ENCODE results near the gene REELD1. TPM values are rescaled to one million over a fixed set of nuclear protein-coding genes. Genes with fewer than 3 reads are reported as not detected.

Gene REELD1
- total RNA-seq, 3 donors from 2014 or later: 0.16 to 0.58 (median 0.43) TPM

GRCh38 chr4:146265950-146266490 is 51.7 kb downstream of the REELD1 start:
- ATAC-seq (no peak), DNase-seq (no peak)
- H3K4me1 Mint-ChIP-seq (ENCODE audit: low read depth): no peaks in the 10 kb centered on the region
- H3K27me3 Mint-ChIP-seq (ENCODE audit: low read depth): no peaks in the 10 kb centered on the region
- peaks cover 8% of the 10 kb centered on the region for H3K36me3 Mint-ChIP-seq (ENCODE audit: insufficient read depth)
- H3K9me3 Mint-ChIP-seq: no peaks in the 10 kb centered on the region
- no peak overlapping the region for H3K4me3 Mint-ChIP-seq

- peaks cover 13% of the 10 kb centered on the region for H3K36me3 Mint-ChIP-seq (ENCODE audit: insufficient read depth)
- H3K27me3 Mint-ChIP-seq (ENCODE audit: low read depth): no peaks in the 10 kb centered on the region
- no peaks in the 10 kb centered on the region for H3K9me3 Mint-ChIP-seq
- ATAC-seq (no peak), DNase-seq (no peak)
- H3K4me3 Mint-ChIP-seq: no peak overlapping the region
- no peaks in the 10 kb centered on the region for H3K4me1 Mint-ChIP-seq (ENCODE audit: low read depth)
Observed at GRCh38 chr4:146267826-146268225, 53.5 kb downstream of the REELD1 start.

GRCh38 chr4:146269228-146269653 is 54.9 kb downstream of the REELD1 start:
- H3K4me1 Mint-ChIP-seq (ENCODE audit: low read depth): no peaks in the 10 kb centered on the region
- H3K9me3 Mint-ChIP-seq: no peaks in the 10 kb centered on the region
- peaks cover 13% of the 10 kb centered on the region for H3K36me3 Mint-ChIP-seq (ENCODE audit: insufficient read depth)
- no peak for ATAC-seq
- DNase-seq: no peak
- no peaks in the 10 kb centered on the region for H3K27me3 Mint-ChIP-seq (ENCODE audit: low read depth)
- no peak overlapping the region for H3K4me3 Mint-ChIP-seq

GRCh38 chr4:146271466-146271865 is 57.1 kb downstream of the REELD1 start:
- Mint-ChIP-seq H3K4me3 (no peak overlapping the region), H3K36me3 (ENCODE audit: insufficient read depth) (peaks cover 13% of the 10 kb centered on the region), H3K27me3 (ENCODE audit: low read depth) (no peaks in the 10 kb centered on the region), H3K9me3 (no peaks in the 10 kb centered on the region), H3K4me1 (ENCODE audit: low read depth) (no peaks in the 10 kb centered on the region)
- ATAC-seq (no peak), DNase-seq (no peak)

- DNase-seq: no peak
- ATAC-seq: peak; percentile 37 to 67
- Mint-ChIP-seq H3K9me3 (no peaks in the 10 kb centered on the region), H3K4me3 (no peak overlapping the region), H3K4me1 (ENCODE audit: low read depth) (no peaks in the 10 kb centered on the region), H3K36me3 (ENCODE audit: insufficient read depth) (peaks cover 15% of the 10 kb centered on the region), H3K27me3 (ENCODE audit: low read depth) (no peaks in the 10 kb centered on the region)
Observed at GRCh38 chr4:146273204-146273901, 59.0 kb downstream of the REELD1 start.

- ATAC-seq (no peak), DNase-seq (no peak)
- H3K4me3 Mint-ChIP-seq: no peak overlapping the region
- no peaks in the 10 kb centered on the region for H3K9me3 Mint-ChIP-seq
- H3K27me3 Mint-ChIP-seq (ENCODE audit: low read depth): no peaks in the 10 kb centered on the region
- H3K36me3 Mint-ChIP-seq (ENCODE audit: insufficient read depth): peaks cover 17% of the 10 kb centered on the region
- H3K4me1 Mint-ChIP-seq (ENCODE audit: low read depth): no peaks in the 10 kb centered on the region
Observed at GRCh38 chr4:146274774-146275173, 60.4 kb downstream of the REELD1 start.

GRCh38 chr4:146275370-146275769 is 61.0 kb downstream of the REELD1 start:
- Mint-ChIP-seq H3K4me1 (ENCODE audit: low read depth) (no peaks in the 10 kb centered on the region), H3K4me3 (no peak overlapping the region), H3K9me3 (no peaks in the 10 kb centered on the region), H3K36me3 (ENCODE audit: insufficient read depth) (peaks cover 17% of the 10 kb centered on the region), H3K27me3 (ENCODE audit: low read depth) (no peaks in the 10 kb centered on the region)
- ATAC-seq (no peak), DNase-seq (no peak)

GRCh38 chr4:146278986-146279385 is 64.6 kb downstream of the REELD1 start:
- no peak for DNase-seq
- H3K27me3 Mint-ChIP-seq (ENCODE audit: low read depth): no peaks in the 10 kb centered on the region

More at GRCh38 chr4:146278986-146279385, 64.6 kb downstream of the REELD1 start:
- ATAC-seq: no peak
- Mint-ChIP-seq H3K9me3 (no peaks in the 10 kb centered on the region), H3K36me3 (ENCODE audit: insufficient read depth) (peaks cover 13% of the 10 kb centered on the region), H3K4me1 (ENCODE audit: low read depth) (no peaks in the 10 kb centered on the region), H3K4me3 (no peak overlapping the region)

Other genes with a start within 250 kb of the REELD1 start
- gene LSM6, start 38.8 kb upstream of the REELD1 start, total RNA-seq: 10 to 100 TPM; 80.2 to 98.9 (median 85.6) TPM

Data from activated T-cell treated with anti-CD3 and anti-CD28 coated beads, Interleukin-2, amount 50 U/mL, for 4 hours (primary cell).